ENCODE data around the gene CSTA. TPM values are rescaled to one million over a fixed set of nuclear protein-coding genes. Genes with fewer than 3 reads are reported as not detected.

Gene CSTA
- total and polyA plus RNA-seq, 2 of the 13 experiments (the other 11 are each of a cell fraction or from before 2014, with no cell fraction given), result 3.9 to 11.0 TPM

DNA sequence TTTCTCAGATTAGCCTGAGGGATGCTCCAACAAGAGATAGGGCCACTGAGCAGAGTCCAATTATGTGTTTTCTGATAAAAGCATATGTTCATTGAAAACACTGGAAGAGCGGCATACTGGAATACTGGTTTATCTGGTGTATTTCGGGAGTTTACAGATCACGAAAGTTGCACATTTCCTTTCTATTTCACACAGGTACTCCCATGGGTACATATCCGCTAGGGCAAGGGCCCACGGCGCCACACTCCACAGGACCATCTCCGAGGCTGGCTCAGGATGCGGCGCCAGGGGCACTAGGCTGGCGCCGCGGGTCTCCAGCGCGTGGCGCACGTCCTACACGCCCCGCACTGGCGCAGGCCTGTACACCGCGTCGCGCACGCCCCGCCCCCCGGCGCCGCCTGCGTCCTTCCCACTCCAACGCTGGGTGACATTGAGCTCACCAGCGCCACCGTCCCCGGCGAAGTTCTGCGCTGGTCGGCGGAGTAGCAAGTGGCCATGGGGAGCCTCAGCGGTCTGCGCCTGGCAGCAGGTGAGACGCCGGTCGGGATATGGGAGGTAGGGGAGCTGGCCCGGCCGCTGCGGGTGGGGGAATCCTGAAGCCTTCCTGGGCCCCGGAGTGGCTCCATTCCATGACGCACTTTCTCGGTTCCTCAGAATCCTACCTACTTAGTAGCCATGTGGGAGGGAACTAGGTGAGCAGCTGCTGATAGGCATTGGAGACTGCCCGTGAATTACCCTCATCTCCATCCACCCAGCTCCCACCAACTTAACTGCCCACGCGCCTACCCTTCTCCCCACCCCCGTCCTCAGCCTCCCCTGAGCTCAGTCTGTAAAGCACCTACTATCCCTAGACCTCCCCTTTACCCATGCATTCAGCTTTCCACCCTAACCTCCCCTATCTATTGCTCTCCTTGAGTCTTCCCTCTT, 59.0 kb downstream of the CSTA start, which contains the start of gene FAM162A (continued):
- TF ChIP-seq, protein P1, sequence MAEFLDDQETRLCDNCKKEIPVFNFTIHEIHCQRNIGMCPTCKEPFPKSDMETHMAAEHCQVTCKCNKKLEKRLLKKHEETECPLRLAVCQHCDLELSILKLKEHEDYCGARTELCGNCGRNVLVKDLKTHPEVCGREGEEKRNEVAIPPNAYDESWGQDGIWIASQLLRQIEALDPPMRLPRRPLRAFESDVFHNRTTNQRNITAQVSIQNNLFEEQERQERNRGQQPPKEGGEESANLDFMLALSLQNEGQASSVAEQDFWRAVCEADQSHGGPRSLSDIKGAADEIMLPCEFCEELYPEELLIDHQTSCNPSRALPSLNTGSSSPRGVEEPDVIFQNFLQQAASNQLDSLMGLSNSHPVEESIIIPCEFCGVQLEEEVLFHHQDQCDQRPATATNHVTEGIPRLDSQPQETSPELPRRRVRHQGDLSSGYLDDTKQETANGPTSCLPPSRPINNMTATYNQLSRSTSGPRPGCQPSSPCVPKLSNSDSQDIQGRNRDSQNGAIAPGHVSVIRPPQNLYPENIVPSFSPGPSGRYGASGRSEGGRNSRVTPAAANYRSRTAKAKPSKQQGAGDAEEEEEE (CRISPR knock-in tag; IDR thresholded peaks at IDR 0.05; ENCODE audit: borderline replicate concordance), result no peak
- TF ChIP-seq HOXA9 (CRISPR knock-in tag; IDR thresholded peaks at IDR 0.05; ENCODE audit: borderline replicate concordance) (no peak; the same call in 1 of the 2 replicates), RARG (CRISPR knock-in tag; IDR thresholded peaks at IDR 0.05; ENCODE audit: low read depth) (no peak), PITX1 (CRISPR knock-in tag; IDR thresholded peaks at IDR 0.05) (no peak; the same call in 1 of the 2 replicates), ZSCAN31 (CRISPR knock-in tag; IDR thresholded peaks at IDR 0.05; ENCODE audit: low read depth) (peak; percentile 89), ZNF780A (CRISPR knock-in tag; IDR thresholded peaks at IDR 0.05) (peak; percentile 73; the same call in 1 of the 2 replicates), ZNF724P (CRISPR knock-in tag; IDR thresholded peaks at IDR 0.05; ENCODE audit: borderline replicate concordance) (no peak; the same call in 1 of the 2 replicates), ZNF614 (CRISPR knock-in tag; IDR thresholded peaks at IDR 0.05; ENCODE audit: borderline replicate concordance) (peak; percentile 94; the same call in 1 of the 2 replicates), U2AF1 (optimal IDR thresholded peaks at IDR 0.05; ENCODE audit: low read depth, low read length) (peak; percentile 89), ZNF75D (CRISPR knock-in tag; IDR thresholded peaks at IDR 0.05; ENCODE audit: borderline replicate concordance) (no peak), TBP (CRISPR knock-in tag; IDR thresholded peaks at IDR 0.05) (no peak; the same call in 1 of the 2 replicates), FOXC1 (CRISPR knock-in tag; IDR thresholded peaks at IDR 0.05; ENCODE audit: borderline replicate concordance) (no peak; the same call in 1 of the 2 replicates), MYNN (CRISPR knock-in tag; IDR thresholded peaks at IDR 0.05; ENCODE audit: low read depth) (no peak), CREM (IDR thresholded peaks at IDR 0.05) (no peak), CREM (CRISPR knock-in tag; IDR thresholded peaks at IDR 0.05) (no peak), ZNF547 (CRISPR knock-in tag; IDR thresholded peaks at IDR 0.05) (peak; percentile 93), ZSCAN25 (CRISPR knock-in tag; IDR thresholded peaks at IDR 0.05) (peak; percentile 60; the same call in 1 of the 2 replicates), ZBTB1 (CRISPR knock-in tag; IDR thresholded peaks at IDR 0.05; ENCODE audit: borderline replicate concordance) (peak; percentile 69; the same call in 1 of the 2 replicates)
- TF ChIP-seq, protein P2, sequence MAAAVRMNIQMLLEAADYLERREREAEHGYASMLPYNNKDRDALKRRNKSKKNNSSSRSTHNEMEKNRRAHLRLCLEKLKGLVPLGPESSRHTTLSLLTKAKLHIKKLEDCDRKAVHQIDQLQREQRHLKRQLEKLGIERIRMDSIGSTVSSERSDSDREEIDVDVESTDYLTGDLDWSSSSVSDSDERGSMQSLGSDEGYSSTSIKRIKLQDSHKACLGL (CRISPR knock-in tag; IDR thresholded peaks at IDR 0.05), result peak; percentile 93
- TF ChIP-seq, protein P3, sequence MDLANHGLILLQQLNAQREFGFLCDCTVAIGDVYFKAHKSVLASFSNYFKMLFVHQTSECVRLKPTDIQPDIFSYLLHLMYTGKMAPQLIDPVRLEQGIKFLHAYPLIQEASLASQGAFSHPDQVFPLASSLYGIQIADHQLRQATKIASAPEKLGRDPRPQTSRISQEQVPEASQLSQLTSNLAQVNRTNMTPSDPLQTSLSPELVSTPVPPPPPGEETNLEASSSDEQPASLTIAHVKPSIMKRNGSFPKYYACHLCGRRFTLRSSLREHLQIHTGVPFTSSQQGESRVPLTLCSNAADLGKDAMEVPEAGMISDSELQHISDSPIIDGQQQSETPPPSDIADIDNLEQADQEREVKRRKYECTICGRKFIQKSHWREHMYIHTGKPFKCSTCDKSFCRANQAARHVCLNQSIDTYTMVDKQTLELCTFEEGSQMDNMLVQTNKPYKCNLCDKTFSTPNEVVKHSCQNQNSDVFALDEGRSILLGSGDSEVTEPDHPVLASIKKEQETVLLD (CRISPR knock-in tag; IDR thresholded peaks at IDR 0.05; ENCODE audit: low read depth), result 0 out of 2 replicates have a peak, but pooled peaks have one; percentile 20
- TF ChIP-seq, protein P4, sequence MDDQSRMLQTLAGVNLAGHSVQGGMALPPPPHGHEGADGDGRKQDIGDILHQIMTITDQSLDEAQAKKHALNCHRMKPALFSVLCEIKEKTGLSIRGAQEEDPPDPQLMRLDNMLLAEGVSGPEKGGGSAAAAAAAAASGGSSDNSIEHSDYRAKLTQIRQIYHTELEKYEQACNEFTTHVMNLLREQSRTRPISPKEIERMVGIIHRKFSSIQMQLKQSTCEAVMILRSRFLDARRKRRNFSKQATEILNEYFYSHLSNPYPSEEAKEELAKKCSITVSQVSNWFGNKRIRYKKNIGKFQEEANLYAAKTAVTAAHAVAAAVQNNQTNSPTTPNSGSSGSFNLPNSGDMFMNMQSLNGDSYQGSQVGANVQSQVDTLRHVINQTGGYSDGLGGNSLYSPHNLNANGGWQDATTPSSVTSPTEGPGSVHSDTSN (CRISPR knock-in tag; IDR thresholded peaks at IDR 0.05; ENCODE audit: borderline replicate concordance), result peak; percentile 54; the same call in 1 of the 2 replicates
- TF ChIP-seq, protein P5, sequence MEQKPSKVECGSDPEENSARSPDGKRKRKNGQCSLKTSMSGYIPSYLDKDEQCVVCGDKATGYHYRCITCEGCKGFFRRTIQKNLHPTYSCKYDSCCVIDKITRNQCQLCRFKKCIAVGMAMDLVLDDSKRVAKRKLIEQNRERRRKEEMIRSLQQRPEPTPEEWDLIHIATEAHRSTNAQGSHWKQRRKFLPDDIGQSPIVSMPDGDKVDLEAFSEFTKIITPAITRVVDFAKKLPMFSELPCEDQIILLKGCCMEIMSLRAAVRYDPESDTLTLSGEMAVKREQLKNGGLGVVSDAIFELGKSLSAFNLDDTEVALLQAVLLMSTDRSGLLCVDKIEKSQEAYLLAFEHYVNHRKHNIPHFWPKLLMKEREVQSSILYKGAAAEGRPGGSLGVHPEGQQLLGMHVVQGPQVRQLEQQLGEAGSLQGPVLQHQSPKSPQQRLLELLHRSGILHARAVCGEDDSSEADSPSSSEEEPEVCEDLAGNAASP (CRISPR knock-in tag; IDR thresholded peaks at IDR 0.05; ENCODE audit: borderline replicate concordance), result peak; percentile 78

All from HepG2 (cell line).